ENCODE measurements around the gene BRME1. TPM values are rescaled to one million over a fixed set of nuclear protein-coding genes. Genes with fewer than 3 reads are reported as not detected.

BRME1 gene
- total RNA-seq, 1 donor from 2014 or later, result 3.7 TPM

DNA sequence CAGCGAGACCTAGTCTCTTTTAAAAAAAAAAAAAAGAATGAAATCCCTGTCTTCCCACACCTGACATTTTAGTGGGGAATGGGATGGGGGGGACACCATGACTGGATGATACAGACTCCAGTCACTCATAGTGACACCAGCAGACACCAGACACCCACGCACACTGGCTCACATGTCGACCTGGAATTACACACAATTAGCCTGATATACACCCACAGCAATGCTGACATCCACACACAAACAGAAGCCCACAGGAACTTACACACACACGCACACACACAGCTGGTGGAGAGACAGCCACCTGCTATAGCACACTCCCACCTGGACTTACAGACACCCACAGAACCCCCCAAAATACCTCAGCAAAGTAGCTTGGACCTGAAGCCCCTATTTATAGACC is 37.3 kb downstream of the BRME1 start:
- H3K27me3 Mint-ChIP-seq (ENCODE audit: unreplicated experiment), result no peaks in the 10 kb centered on the region
- DNase-seq (ENCODE audit: extremely low spot score, unreplicated experiment), result no peak
- H3K4me3 Mint-ChIP-seq (ENCODE audit: unreplicated experiment), result no peak overlapping the region
- no peaks in the 10 kb centered on the region for H3K9me3 Mint-ChIP-seq (ENCODE audit: unreplicated experiment)
- peaks cover 20% of the 10 kb centered on the region for H3K4me1 Mint-ChIP-seq (ENCODE audit: unreplicated experiment)
- no peaks in the 10 kb centered on the region for H3K36me3 Mint-ChIP-seq (ENCODE audit: unreplicated experiment)
- H3K27ac Mint-ChIP-seq (ENCODE audit: unreplicated experiment), result no peak overlapping the region
- TF ChIP-seq CTCF (IDR thresholded peaks at IDR 0.05), result no peak

DNA sequence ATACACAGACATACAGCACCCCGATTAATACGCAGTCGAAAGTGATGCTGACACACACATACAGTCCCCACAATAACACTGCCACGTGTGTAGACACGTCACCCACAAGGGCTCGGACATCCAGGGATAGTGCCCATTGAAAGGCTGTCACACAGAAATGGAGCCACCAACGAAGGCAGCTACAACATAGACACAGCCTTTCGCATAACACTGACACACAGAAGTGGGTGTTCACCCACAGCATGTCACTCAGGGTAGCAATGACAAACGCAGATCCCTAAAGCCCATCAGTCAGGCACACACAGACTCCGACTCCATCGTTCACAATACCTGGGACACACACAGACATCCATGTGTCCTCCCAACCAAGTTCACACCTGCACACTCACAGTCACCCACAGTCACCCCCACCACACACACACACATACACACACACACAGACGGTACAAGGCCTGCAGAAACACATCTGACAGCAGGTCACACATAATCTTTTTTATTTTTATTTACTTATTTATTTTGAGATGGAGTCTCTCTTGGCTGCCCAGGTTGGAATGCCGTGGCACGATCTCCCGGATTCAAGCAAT is 39.4 kb downstream of the BRME1 start:
- TF ChIP-seq CTCF (IDR thresholded peaks at IDR 0.05), result no peak
- Mint-ChIP-seq H3K27me3 (ENCODE audit: unreplicated experiment) (no peaks in the 10 kb centered on the region), H3K9me3 (ENCODE audit: unreplicated experiment) (no peaks in the 10 kb centered on the region), H3K27ac (ENCODE audit: unreplicated experiment) (peak overlapping the region; percentile 60), H3K4me3 (ENCODE audit: unreplicated experiment) (peak overlapping the region; percentile 72), H3K4me1 (ENCODE audit: unreplicated experiment) (peaks cover 36% of the 10 kb centered on the region), H3K36me3 (ENCODE audit: unreplicated experiment) (no peaks in the 10 kb centered on the region)
- no peak for DNase-seq (ENCODE audit: extremely low spot score, unreplicated experiment)

DNA sequence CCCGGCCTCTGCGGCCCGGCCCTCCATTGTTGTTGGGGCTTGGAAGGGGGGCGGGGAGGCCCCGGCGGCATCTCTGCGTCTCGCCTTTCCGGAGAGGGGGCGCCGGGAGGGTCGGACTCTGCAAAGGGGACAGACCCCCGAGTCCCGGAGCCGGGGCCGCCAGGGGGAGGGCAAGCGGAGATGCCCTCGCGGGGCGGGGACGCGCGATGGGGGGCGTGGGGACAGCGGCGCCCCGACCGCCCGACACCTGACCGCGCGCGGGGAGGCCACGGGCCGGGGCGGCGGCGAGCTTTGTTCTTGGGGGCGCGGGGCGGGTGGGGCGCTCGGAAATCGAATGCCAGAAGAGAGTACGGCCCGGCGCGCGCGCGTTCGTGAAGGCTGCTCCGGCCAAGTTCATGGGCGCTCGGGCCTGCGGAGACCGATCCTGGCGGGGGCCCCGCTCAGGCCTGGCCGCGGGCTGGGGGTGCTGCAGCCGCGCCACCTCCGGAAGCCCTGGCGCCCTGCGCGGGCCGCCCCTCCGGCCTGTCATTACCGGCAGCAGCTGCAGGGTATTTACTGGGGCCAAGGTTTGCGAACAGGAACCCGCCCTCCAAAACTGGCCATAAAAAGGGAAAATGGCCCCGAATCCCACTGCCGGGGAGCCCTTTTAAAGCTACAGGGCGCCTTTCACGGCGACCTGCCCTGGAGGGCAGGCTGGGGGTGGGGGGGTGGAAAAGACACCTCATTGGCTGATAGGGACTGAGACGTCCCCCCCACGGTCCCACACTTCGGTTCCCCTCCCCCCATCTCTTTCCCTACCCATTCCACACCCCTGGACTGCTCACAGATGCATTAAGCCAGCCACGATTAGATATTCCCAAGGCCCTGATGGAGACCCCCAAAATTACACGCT is 40.1 kb downstream of the BRME1 start:
- Mint-ChIP-seq H3K27me3 (ENCODE audit: unreplicated experiment) (no peaks in the 10 kb centered on the region), H3K4me3 (ENCODE audit: unreplicated experiment) (peak overlapping the region; percentile 72), H3K36me3 (ENCODE audit: unreplicated experiment) (no peaks in the 10 kb centered on the region), H3K27ac (ENCODE audit: unreplicated experiment) (peak overlapping the region; percentile 60), H3K9me3 (ENCODE audit: unreplicated experiment) (no peaks in the 10 kb centered on the region), H3K4me1 (ENCODE audit: unreplicated experiment) (peaks cover 44% of the 10 kb centered on the region)
- TF ChIP-seq CTCF (IDR thresholded peaks at IDR 0.05), result peak; percentile 6
- DNase-seq (ENCODE audit: extremely low spot score, unreplicated experiment), result no peak

GRCh38 chr19:13864667-13865570 is 41.0 kb downstream of the BRME1 start:
- no peak for TF ChIP-seq CTCF (IDR thresholded peaks at IDR 0.05)
- peaks cover 49% of the 10 kb centered on the region for H3K4me1 Mint-ChIP-seq (ENCODE audit: unreplicated experiment)
- H3K9me3 Mint-ChIP-seq (ENCODE audit: unreplicated experiment), result no peaks in the 10 kb centered on the region
- peak overlapping the region; percentile 72 for H3K4me3 Mint-ChIP-seq (ENCODE audit: unreplicated experiment)
- no peaks in the 10 kb centered on the region for H3K36me3 Mint-ChIP-seq (ENCODE audit: unreplicated experiment)
- H3K27me3 Mint-ChIP-seq (ENCODE audit: unreplicated experiment), result no peaks in the 10 kb centered on the region
- H3K27ac Mint-ChIP-seq (ENCODE audit: unreplicated experiment), result peak overlapping the region; percentile 50
- no peak for DNase-seq (ENCODE audit: extremely low spot score, unreplicated experiment)
